Fibroblast of skin of scalp (primary cell): ENCODE data around the gene GGACT. TPM values are rescaled to one million over a fixed set of nuclear protein-coding genes. Genes with fewer than 3 reads are reported as not detected.
"Not testable (repeated sequence)": the region's sequence is repeated elsewhere in the genome, so short reads cannot be mapped to it uniquely, and the experiment has no call there.

Experiments
- DNase-seq: peaks from one replicate; pipeline ENCODE4 v3.0.0-alpha.2; 2013
- polyA plus RNA-seq, 2 experiments: library from polyadenylated mRNA; unstranded; fragments of 120-200 nt; gene quantifications; one replicate each; pipeline ENCODE4 v1.2.1, GENCODE V29; 2013; ENCODE audit not compliant: insufficient read length in 2 of 2

GGACT gene
- 6.1 TPM for polyA plus RNA-seq (2013, experiment 1 of 2; ENCODE audit: insufficient read length)
- 5.8 TPM for polyA plus RNA-seq (2013, experiment 2 of 2; ENCODE audit: insufficient read length)

GRCh38 chr13:100588331-100589177 is at the start of gene GGACT:
Gene GGACT, minus strand, starts transcription at chr13:100588789. Its CDS starts 56,198 bp downstream, at chr13:100532591.
- peak; percentile 75 for DNase-seq

DNA sequence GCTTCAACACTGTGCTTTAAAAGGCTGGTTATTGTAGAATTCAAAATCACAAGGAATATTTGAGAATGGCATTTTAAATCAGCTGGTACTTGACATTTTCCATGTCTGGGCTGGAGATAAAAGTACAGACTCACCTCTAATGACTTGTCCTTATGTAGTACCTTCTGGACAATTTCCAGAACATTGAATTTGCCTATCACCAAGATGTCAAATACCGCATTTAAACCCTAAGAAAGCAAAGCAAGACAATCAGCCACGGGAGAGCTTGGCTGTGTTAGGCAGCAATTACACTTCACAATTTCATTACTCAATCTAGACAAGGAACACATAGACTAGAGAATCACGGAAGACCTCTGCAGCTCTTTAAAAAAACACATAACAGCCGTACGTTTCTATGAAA is 49.2 kb upstream of the GGACT start:
- DNase-seq: no peak

GRCh38 chr13:100637380-100637779 is 48.8 kb upstream of the GGACT start:
- DNase-seq: no peak

- DNase-seq: no peak
Measured at GRCh38 chr13:100636441-100636840, 47.9 kb upstream of the GGACT start.

GRCh38 chr13:100636004-100636403 is 47.4 kb upstream of the GGACT start:
- no peak for DNase-seq

DNA sequence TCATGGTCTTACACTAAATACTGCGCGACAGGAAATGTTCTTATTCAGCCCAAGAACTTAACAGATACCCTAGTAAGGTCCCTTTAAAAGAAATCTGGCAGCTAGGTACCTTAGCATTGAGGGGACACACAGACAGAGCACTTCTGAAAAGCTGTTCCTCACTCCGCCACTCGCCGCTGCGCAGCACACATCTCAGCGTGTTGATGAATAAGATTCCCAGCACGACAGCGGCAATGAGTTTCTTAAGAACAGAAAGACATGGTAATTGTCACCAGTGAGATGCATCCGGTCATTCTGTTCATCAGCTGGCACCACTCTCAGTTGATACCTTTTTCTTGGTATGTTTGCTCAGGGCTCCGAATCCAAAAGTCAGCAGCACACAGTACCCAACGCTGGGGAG is 46.1 kb upstream of the GGACT start:
- no peak for DNase-seq

DNA sequence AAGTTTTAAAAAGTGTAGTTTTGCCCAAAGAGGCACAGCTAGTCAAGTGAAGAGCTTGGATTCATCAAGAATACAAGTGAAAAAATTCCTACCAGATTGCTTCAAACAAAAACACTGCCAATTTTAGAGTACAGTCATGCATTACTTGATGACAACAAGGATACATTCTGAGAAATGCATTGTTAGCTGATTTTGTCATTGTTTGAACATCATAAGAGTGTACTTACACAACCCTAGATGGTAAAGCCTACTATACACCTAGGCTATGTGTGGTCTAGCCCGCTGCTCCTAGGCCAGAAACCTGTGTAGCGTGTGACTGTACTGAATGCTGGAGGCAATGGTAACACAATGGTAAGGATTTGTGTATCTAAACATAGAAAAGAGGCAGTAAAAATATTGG is 44.9 kb upstream of the GGACT start:
- DNase-seq: peak; percentile 77

DNA sequence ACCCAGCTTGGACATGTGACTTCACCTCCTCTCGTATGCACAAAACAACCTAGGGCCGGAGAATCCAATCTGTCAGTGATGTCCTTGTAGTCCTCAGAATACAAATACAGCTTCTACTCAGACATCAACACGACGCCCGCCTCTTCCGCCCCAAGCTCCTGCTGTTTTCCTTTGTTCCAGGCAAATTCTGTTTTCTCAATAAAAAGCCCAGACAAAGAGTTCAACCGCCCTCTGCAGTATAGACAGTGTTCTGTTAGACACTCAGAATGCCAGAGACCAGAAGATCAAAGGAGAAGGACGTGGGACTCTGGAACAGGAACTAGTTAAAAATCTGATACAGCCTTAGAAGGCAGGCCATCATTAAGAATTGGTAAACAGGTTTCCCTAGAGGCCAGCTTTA is 42.0 kb upstream of the GGACT start:
- DNase-seq: no peak

- no peak for DNase-seq
Measured at GRCh38 chr13:100627120-100627519, 38.5 kb upstream of the GGACT start.

- DNase-seq: peak; percentile 3
Measured at GRCh38 chr13:100625447-100625846, 36.9 kb upstream of the GGACT start.

- DNase-seq: no peak
Measured at GRCh38 chr13:100620792-100621191, 32.2 kb upstream of the GGACT start.

DNA sequence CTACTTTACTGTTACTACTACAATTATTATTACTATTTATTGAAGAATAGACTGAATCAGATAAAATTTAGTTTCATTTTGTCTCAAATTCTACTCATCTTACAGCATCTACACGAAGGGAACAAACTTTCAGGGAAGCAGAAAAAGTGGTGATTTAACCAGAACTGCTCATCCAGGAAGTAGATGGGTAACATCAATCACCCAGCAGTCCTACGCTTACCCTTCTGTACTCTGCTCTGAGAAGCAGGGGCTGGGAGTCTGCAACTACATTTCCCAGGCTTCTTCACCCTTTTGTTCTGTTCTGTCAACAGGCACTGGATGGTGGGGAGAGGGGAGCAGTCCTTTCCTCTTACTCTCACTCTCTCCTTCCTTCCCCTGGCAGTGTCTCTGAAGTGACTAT is 31.4 kb upstream of the GGACT start:
- DNase-seq: no peak

- not testable (repeated sequence) for DNase-seq
Measured at GRCh38 chr13:100618897-100619296, 30.3 kb upstream of the GGACT start.

DNA sequence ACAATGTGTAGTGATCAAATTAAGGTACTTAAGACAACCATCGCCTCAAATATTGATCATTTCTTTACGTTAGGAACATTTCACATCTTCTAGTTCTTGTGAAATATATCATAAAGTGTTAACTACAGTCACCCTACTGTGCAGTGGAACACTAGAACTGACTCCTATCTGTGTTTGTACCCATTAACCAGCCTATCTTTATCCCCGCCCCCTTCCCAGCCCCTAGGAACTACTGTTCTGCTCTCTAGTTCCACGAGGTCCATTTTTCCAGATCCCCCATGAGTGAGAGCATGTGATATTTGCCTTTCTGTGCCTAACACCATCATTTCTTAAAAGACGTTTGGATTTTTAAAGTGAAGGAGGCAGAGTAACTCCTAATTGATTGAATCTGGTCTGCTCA is 24.4 kb upstream of the GGACT start:
- no peak for DNase-seq

GRCh38 chr13:100611678-100612492 is 23.3 kb upstream of the GGACT start:
- no peak for DNase-seq

GRCh38 chr13:100610391-100611347 is 22.1 kb upstream of the GGACT start:
- DNase-seq: no peak

- no peak for DNase-seq
Measured at GRCh38 chr13:100608906-100609305, 20.3 kb upstream of the GGACT start.

DNA sequence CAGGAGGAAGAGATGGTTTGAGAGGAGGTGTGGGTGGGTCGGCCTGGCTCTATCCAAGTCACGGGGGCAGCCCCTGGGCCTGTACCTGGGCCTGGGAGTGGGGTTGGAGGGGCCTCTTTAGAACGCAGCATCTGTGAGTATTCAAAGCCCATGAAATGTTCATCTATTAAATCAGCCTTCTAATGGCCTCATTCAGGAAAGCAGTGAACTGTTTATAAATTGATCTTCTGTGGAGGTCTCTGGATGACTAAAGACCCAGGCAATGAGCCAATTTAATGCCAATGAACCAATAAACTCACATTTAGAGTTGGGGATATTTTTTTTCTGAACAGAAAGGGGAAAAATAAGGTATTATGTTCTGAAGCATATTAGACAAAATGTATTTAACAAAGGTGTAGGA is 19.9 kb upstream of the GGACT start:
- no peak for DNase-seq

DNA sequence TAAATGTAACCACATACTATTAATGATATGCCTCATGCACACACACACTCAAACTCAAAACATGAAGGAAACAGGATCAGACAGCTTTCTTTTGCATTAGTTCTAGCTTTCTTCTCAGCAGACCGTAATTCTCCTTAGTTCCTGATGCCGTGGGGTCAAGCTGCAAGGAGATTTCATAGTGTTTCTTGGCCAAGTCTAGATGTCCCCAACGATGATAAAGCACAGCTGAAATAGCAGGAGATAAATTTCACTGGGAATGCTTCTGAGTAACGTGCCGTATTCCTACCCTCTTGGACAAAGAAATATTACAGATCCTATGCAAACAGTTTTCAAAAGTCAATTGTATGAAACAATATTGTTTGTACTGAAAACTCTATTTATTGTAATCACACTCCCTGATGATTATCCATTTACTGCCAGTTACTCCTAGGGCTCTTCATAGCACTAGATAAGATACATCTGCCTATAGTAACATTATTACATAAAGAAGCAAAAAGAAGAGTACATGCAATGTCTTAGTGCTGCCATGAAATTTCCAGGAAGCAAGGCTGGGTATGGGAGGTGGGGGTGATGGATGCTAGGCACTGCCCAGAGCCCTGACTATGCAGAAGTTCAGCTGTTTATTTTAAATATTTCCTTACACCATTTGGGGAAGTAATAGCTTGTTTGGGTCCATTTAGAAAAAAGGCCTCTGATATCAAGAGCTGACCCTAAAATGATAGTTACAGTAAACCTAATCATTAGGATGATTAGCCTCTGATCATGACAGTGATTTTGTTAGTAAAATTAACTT is 16.5 kb upstream of the GGACT start:
- no peak for DNase-seq

GRCh38 chr13:100602493-100603111 is 14.0 kb upstream of the GGACT start:
- no peak for DNase-seq

DNA sequence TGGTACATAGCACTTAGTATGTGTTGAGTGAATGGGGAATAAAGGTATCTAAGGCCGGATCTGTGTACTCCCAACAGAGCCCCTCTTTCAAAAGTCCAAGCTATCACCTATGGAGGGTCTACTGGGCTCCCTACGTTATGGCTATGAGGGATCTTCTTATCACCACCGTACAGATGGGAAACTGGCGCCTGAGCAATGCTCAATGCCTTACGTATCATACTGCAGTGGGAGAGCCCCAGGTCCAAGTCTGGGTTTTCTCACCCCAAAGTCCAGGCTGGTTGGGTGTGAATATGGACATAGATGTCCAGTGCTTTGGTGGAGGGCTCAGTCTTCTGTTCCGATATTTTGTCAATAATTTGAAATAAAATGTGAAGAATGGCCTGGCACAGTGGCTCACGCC is 13.1 kb upstream of the GGACT start:
- no peak for DNase-seq
